ENCODE results near the gene RHBDL1.

RHBDL1 gene

GRCh38 chr16:658679-659571 lies 16.5 kb upstream of the RHBDL1 start:
- no peak for DNase-seq

- no peak for DNase-seq
Measured at GRCh38 chr16:659618-660017, 15.9 kb upstream of the RHBDL1 start.

- no peak for DNase-seq
Measured at GRCh38 chr16:660132-660458, 15.4 kb upstream of the RHBDL1 start.

GRCh38 chr16:660459-661183 lies 14.8 kb upstream of the RHBDL1 start:
- DNase-seq: peak; percentile 66

GRCh38 chr16:661184-661821 lies 14.2 kb upstream of the RHBDL1 start:
- DNase-seq: no peak

- DNase-seq: no peak
Measured at GRCh38 chr16:662095-662494, 13.4 kb upstream of the RHBDL1 start.

- no peak for DNase-seq
Measured at GRCh38 chr16:662597-662996, 12.9 kb upstream of the RHBDL1 start.

GRCh38 chr16:666572-666971 lies 8.9 kb upstream of the RHBDL1 start:
- no peak for DNase-seq

- no peak for DNase-seq
Measured at GRCh38 chr16:667113-667779, 8.2 kb upstream of the RHBDL1 start.

- peak; percentile 89 for DNase-seq
Measured at GRCh38 chr16:667780-668518, 7.5 kb upstream of the RHBDL1 start, which contains the start of gene RHOT2. Gene RHOT2 (plus strand): TSS chr16:668132. CDS start chr16:668200, 68 bp downstream.

- no peak for DNase-seq
Measured at GRCh38 chr16:668519-669171, 6.8 kb upstream of the RHBDL1 start.

GRCh38 chr16:669666-670065 lies 5.8 kb upstream of the RHBDL1 start:
- DNase-seq: no peak

GRCh38 chr16:670485-671352 lies 4.8 kb upstream of the RHBDL1 start:
- no peak for DNase-seq

- no peak for DNase-seq
Measured at GRCh38 chr16:671353-672131, 3.9 kb upstream of the RHBDL1 start.

- no peak for DNase-seq
Measured at GRCh38 chr16:672371-672770, 3.1 kb upstream of the RHBDL1 start.

- DNase-seq: no peak
Measured at GRCh38 chr16:672851-673250, 2.6 kb upstream of the RHBDL1 start.

GRCh38 chr16:673399-673991 lies 2.0 kb upstream of the RHBDL1 start:
- DNase-seq: no peak

- no peak for DNase-seq
Measured at GRCh38 chr16:674214-674881, 1.1 kb upstream of the RHBDL1 start.
